Skin of body (tissue), 3 donors: ENCODE data around the gene KANSL2. TPM values are rescaled to one million over a fixed set of nuclear protein-coding genes. Genes with fewer than 3 reads are reported as not detected.

Source experiments
- DNase-seq: peaks from one replicate; lab custom pipeline; 2025; lab: John Stamatoyannopoulos, UW
- small RNA-seq: library from RNA; depleted of rRNA; stranded (forward); fragments of <200 nt; gene quantifications from one replicate; pipeline ENCODE3, GENCODE V24; 2014; ENCODE audit warnings: low replicate concordance
- total RNA-seq: library from RNA; depleted of rRNA; stranded (reverse); fragments of >200 nt; gene quantifications from one replicate; pipeline ENCODE4 v1.2.3, GENCODE V29; 2014

KANSL2 gene
- total RNA-seq, 1 donor from 2014 or later, result 43.3 TPM

DNA sequence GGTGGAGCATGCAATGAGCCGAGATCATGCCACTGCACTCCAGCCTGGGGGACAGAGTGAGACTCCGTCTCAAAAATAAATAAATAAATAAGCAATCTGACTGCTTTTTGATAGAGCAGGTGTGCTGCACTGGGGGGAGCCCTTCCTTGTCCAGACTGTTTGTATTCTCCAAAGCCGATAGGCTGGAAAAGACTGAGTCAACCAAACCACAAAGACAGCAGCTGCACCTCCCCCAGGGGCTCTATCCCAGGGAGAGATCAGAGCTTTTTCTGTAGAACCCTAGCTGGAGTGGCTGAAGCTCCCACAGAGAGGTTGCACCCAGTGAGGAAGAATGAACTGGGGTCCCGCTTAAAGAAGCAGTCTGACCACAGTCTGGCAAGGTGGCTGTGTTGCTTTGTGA is 66.4 kb downstream of the KANSL2 start:
- DNase-seq, result no peak

DNA sequence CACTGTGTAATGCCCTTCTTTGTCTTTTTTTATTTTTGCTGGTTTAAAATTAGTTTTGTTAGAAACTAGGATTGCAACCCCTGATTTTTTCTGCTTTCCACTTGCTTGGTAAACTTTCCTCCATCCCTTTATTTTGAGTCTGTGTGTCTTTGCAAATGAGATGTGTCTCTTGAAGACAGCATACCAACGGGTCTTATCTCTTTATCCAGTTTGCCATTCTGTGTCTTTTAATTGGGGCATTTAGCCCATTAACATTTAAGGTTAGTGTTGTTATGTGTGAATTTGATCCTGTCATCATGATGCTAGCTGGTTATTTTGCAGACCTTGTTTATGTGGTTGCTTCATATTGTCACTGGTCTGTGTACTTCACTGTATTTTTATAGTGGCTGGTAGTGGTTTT is 68.7 kb downstream of the KANSL2 start:
- no peak for DNase-seq

Small RNA genes lying within 50 kb of the gene (small RNA-seq; reads per million reads assigned to genes)
- not detected for gene MIR1291
- gene SNORA2A, result 4.1 reads per million, percentile 90 among the genes with 10 or more reads in this experiment
- 3.4 reads per million, percentile 89 among the genes with 10 or more reads in this experiment for gene SNORA2B
- gene SNORA2C, result 2.6 reads per million, percentile 87 among the genes with 10 or more reads in this experiment

Other genes starting within 250 kb of the KANSL2 start
- gene ANP32D, start 209.7 kb downstream of the KANSL2 start, total RNA-seq, result not detected
- gene C12orf54, start 199.7 kb downstream of the KANSL2 start, total RNA-seq, result not detected
- not detected for gene OR8S1, start 156.6 kb downstream of the KANSL2 start, total RNA-seq
- not detected for gene LALBA, start 112.2 kb downstream of the KANSL2 start, total RNA-seq
- 29.4 TPM for gene CCNT1, start 34.5 kb upstream of the KANSL2 start, total RNA-seq
- gene ADCY6, start 106.9 kb upstream of the KANSL2 start, total RNA-seq, result 34.8 TPM
- gene CACNB3, start 136.3 kb upstream of the KANSL2 start, total RNA-seq, result 10.8 TPM
- gene DDX23, start 169.9 kb upstream of the KANSL2 start, total RNA-seq, result 43.3 TPM
- gene RND1, start 183.6 kb upstream of the KANSL2 start, total RNA-seq, result 1.1 TPM
- gene FKBP11, start 243.3 kb upstream of the KANSL2 start, total RNA-seq, result 16.4 TPM